HG02610 (cell line): ENCODE results near the gene GMCL2.

ENCODE experiments used
- ATAC-seq: cut with Tn5 transposase; IDR thresholded peaks from one replicate; pipeline ENCODE4 v1.9.1; 2021; ENCODE audit warnings: mild to moderate bottlenecking, moderate library complexity; ENCODE audit not compliant: unreplicated experiment

Gene GMCL2

GRCh38 chr5:178145965-178146820, 41.0 kb downstream of the GMCL2 start:
- no peak for ATAC-seq

- no peak for ATAC-seq
Observed at GRCh38 chr5:178143901-178144300, 43.3 kb downstream of the GMCL2 start.

- no peak for ATAC-seq
Observed at GRCh38 chr5:178143246-178143645, 43.9 kb downstream of the GMCL2 start.

DNA sequence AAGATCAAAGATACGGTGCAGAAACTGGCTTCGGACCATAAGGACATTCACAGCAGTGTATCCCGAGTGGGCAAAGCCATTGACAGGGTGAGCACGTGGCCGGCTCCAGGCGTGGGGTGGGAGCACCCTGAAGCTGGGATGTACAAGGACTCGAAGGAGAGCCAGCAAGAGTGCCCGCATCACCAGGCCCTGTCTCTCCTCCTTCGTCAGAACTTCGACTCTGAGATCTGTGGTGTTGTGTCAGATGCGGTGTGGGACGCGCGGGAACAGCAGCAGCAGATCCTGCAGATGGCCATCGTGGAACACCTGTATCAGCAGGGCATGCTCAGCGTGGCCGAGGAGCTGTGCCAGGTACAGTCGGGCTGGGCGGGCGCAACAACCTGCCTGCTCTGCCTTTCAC, 44.5 kb downstream of the GMCL2 start:
- no peak for ATAC-seq

- ATAC-seq = no peak
Observed at GRCh38 chr5:178141550-178141949, 45.6 kb downstream of the GMCL2 start.

- no peak for ATAC-seq
Observed at GRCh38 chr5:178137991-178138390, 49.2 kb downstream of the GMCL2 start.

DNA sequence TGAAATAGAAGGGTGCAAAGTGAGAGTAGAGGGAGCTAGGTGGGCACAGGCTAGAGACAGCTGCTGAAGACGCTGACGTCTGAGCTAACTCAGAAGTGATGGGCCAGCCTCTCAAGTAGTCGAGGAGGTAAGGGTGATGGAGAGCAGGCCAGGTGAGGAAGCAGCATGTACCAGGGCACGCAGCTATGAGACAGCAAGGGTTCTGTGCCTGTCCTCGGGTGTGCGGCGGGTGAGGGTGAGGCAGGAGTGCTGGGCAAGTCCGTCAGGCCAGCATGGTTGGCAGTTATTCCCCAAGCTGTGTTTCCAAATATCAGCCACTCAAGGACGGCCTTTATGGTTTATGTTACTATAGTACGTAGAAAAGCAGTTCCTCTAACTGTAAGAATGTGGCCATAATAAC, 50.2 kb downstream of the GMCL2 start:
- ATAC-seq = no peak
